Neural progenitor cell (in vitro differentiated cells): ENCODE measurements around the gene COA8.

ENCODE experiments used
- EZH2 ChIP-seq: fragments of 200-600 bp; sonication (generic); IDR thresholded peaks from 2 replicates; pipeline ENCODE4 v1.6.1; 2017; ENCODE audit warnings: antibody characterized with exemption, mild to moderate bottlenecking, moderate library complexity
- EZH2phosphoT487 ChIP-seq: fragments of 200-600 bp; sonication (generic); IDR thresholded peaks from 2 replicates; pipeline ENCODE4 v1.6.1; 2017; ENCODE audit warnings: antibody characterized with exemption
- TF ChIP-seq, protein P1 (sequence below): fragments of 200-600 bp; sonication (generic); IDR thresholded peaks from 2 replicates; pipeline ENCODE4 v1.5.1; 2017; ENCODE audit warnings: antibody characterized with exemption, mild to moderate bottlenecking

DNA sequence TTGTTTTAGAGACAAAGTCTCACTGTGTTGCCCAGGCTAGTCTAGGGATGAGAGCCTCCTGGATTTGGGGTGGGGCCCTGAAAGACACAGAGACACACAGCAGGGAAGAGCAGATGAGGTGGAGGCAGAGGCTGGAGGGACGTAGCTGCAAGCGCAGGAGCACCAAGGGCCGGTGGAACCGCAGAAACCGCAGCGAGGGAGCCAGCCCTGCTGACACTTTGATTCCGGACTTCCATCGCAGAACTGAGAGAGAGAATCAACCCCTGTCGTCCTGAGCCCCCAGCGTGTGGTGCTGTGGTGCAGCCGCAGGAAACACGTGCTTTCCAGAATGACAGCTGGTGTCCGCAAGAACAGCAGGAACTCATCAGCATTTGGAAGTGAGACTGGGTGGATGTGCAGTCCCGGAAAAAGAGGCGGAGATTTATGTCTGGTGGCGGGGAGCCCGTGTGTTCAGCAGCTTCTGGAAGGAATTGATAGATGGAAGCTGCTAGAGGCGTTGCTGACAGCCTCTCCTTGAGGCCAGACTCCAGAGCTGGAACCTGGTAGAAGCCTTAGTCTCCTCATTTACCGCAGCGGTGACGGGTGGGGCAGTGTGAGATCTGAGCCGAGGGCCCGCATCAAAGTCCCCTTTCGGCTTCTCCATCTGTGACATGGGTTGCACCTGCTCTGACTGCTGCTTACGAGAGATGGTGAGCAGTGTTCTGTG, 44.4 kb downstream of the COA8 start:
- TF ChIP-seq EZH2 (no peak), EZH2phosphoT487 (no peak)
- TF ChIP-seq, protein P1, sequence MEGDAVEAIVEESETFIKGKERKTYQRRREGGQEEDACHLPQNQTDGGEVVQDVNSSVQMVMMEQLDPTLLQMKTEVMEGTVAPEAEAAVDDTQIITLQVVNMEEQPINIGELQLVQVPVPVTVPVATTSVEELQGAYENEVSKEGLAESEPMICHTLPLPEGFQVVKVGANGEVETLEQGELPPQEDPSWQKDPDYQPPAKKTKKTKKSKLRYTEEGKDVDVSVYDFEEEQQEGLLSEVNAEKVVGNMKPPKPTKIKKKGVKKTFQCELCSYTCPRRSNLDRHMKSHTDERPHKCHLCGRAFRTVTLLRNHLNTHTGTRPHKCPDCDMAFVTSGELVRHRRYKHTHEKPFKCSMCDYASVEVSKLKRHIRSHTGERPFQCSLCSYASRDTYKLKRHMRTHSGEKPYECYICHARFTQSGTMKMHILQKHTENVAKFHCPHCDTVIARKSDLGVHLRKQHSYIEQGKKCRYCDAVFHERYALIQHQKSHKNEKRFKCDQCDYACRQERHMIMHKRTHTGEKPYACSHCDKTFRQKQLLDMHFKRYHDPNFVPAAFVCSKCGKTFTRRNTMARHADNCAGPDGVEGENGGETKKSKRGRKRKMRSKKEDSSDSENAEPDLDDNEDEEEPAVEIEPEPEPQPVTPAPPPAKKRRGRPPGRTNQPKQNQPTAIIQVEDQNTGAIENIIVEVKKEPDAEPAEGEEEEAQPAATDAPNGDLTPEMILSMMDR, result peak; percentile 14
